GM13977 (cell line): ENCODE data around the gene KCNK7.
"Not testable (repeated sequence)": the region's sequence is repeated elsewhere in the genome, so short reads cannot be mapped to it uniquely, and the experiment has no call there.

ENCODE experiments used
- DNase-seq: peaks from one replicate; pipeline ENCODE4 v3.0.0; 2012; ENCODE audit warnings: low spot score
- CTCF ChIP-seq: IDR thresholded peaks from 2 replicates; pipeline ENCODE4 v1.5.1; 2012; ENCODE audit warnings: mild to moderate bottlenecking, control low read depth; ENCODE audit not compliant: insufficient read depth; ENCODE audit errors: extremely low read depth, missing control alignments
- in situ Hi-C: fragments of 300-500 bp; cut with MboI; formaldehyde crosslinking; loops from one replicate; pipeline ENCODE4 v1.12.0; 2022; ENCODE audit warnings: low sequenced_read_pairs, low pct_unique_long_range_greater_than_20kb, mixed read lengths, inconsistent platforms; ENCODE audit not compliant: unreplicated experiment

KCNK7 gene

GRCh38 chr11:65640483-65641296, 45.1 kb upstream of the KCNK7 start:
- no peak for TF ChIP-seq CTCF
- DNase-seq, result no peak
- in situ Hi-C loops, result no loop called here

GRCh38 chr11:65639623-65640482, 44.3 kb upstream of the KCNK7 start:
- TF ChIP-seq CTCF, result no peak
- peak; percentile 80 for DNase-seq
- in situ Hi-C loops, result no loop called here

DNA sequence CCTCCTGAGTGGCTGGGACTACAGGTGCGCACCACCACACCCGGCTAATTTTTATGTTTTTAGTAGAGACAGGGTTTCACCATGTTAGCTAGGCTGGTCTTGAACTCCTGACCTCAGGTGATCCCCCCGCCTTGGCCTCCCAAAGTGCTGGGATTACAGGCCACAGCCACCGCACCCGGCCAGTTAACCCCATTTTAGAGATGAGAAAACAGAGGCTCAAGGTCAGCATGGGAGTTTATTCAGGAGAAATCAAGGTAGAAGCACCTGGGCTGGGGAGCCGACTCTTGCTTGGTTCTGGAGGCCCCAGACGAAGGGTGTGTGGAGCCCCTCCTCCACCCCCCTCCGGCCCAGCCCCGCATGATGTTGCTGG, 43.6 kb upstream of the KCNK7 start:
- DNase-seq, in situ Hi-C loops: not testable (repeated sequence)

- no peak for TF ChIP-seq CTCF
- in situ Hi-C loops, result no loop called here
- DNase-seq, result peak; percentile 90
These were observed 42.3 kb upstream of the KCNK7 start, which contains the start of gene SIPA1 for GRCh38 chr11:65637794-65638419. Gene SIPA1 (plus strand): TSS chr11:65638101. CDS start chr11:65640922, 2,821 bp downstream.

- in situ Hi-C loops, result no loop called here
- no peak for TF ChIP-seq CTCF
- no peak for DNase-seq
These were observed 41.5 kb upstream of the KCNK7 start for GRCh38 chr11:65637032-65637557.

DNA sequence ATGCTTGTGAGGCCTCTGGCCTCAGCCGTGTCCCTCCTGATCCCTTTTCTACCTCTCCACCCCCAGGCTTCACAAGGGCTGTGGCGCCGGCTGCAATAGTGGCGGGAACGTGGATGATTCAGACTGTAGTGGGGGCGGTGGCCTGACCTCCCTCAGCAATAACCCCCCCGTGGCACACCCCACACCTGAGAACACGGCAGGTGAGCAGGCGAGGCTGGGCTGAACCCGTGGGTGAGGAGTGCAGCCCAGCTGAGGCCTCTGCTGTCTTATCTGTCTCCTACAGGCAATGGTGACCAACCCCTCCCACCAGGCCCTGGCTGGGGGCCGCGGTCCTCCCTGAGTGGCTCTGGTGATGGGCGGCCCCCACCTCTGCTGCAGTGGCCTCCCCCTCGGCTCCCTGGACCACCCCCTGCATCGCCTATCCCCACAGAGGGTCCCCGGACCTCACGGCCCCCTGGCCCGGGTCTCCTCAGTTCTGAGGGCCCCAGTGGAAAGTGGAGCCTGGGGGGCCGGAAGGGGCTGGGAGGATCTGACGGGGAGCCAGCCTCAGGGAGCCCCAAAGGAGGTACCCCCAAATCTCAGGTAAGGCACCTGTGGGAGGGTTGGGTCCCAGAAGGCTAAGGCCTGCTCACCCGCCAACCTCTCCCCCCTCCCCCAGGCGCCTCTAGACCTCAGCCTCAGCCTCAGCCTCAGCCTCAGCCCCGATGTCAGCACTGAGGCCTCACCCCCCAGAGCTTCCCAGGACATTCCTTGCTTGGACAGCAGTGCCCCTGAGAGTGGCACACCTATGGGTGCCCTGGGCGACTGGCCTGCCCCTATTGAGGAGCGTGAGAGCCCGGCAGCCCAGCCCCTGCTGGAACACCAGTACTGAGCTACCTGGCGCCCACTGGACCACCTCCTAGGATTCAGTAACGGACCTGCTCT, 40.8 kb upstream of the KCNK7 start:
- TF ChIP-seq CTCF, result no peak
- in situ Hi-C loops, result no loop called here
- no peak for DNase-seq
